Heart left ventricle (tissue), 13 donors: ENCODE data around the gene PLIN1.

Source experiments
- POLR2A ChIP-seq, 2 donors: fragments of 450-650 bp; IDR thresholded peaks; one replicate each; pipeline ENCODE4 v1.6.1; 2017; ENCODE audit warnings: antibody characterized with exemption in 2 of 2, mild to moderate bottlenecking in 2 of 2, moderate library complexity in 2 of 2
- TF ChIP-seq, protein P1 (sequence below), 12 donors: fragments of 200-600 bp; sonication (generic) in 4 of 12; IDR thresholded peaks; one replicate each; pipeline versions ENCODE4 v1.5.0 to v1.8.0; 2018 to 2022; ENCODE audit warnings: antibody characterized with exemption in 12 of 12, mild to moderate bottlenecking in 5 of 12
- donor health status: ischemic (EF 13 %, LVEDD 7.1; RV severe dilation, severe dysfunction).
- donor health status: DM: no; HTN: yes; CAD: no.
- donor health status: DM: no; HTN: no; CAD: no.
- donor health status: ischemic (EF 25% LVEDD 6.9; RV normal size, moderate dysfunction).
- donor health status: ischemic (EF 25% LVEDD 5.7; RV mildly dilated, moderate dysfunction).
- donor health status: ischemic (EF 35%, LVEDD 5.7; RV mildly dilated, moderate dysfunction).
- donor health status: nonischemic (EF 11% LVEDD 7.7; RV severe dilation, severe dysfunction).
- donor health status: DM: yes; HTN: yes; CAD: no.
- donor health status: PGD.
- donor health status: ischemic (EF 29% LVEDD 5.4; RV normal size, mild dysfunction).
- donor health status: nonischemic (EF 23%, LVEDD 6.1; RV moderate dilation, normal function).

GRCh38 chr15:89679212-89679611 is at the start of gene PLIN1:
- TF ChIP-seq POLR2A (IDR thresholded peaks at IDR 0.05), result no peak
- TF ChIP-seq, protein P1, sequence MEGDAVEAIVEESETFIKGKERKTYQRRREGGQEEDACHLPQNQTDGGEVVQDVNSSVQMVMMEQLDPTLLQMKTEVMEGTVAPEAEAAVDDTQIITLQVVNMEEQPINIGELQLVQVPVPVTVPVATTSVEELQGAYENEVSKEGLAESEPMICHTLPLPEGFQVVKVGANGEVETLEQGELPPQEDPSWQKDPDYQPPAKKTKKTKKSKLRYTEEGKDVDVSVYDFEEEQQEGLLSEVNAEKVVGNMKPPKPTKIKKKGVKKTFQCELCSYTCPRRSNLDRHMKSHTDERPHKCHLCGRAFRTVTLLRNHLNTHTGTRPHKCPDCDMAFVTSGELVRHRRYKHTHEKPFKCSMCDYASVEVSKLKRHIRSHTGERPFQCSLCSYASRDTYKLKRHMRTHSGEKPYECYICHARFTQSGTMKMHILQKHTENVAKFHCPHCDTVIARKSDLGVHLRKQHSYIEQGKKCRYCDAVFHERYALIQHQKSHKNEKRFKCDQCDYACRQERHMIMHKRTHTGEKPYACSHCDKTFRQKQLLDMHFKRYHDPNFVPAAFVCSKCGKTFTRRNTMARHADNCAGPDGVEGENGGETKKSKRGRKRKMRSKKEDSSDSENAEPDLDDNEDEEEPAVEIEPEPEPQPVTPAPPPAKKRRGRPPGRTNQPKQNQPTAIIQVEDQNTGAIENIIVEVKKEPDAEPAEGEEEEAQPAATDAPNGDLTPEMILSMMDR (IDR thresholded peaks at IDR 0.05), result no peak
